Small intestine (tissue), 7 donors: Measurements from ENCODE around the gene SDHAF3. TPM values are rescaled to one million over a fixed set of nuclear protein-coding genes. Genes with fewer than 3 reads are reported as not detected.
A peak's percentile ranks its signal among the peaks of the same experiment; 100 is the strongest.
"Not testable (repeated sequence)": the region's sequence is repeated elsewhere in the genome, so short reads cannot be mapped to it uniquely, and the experiment has no call there.

Source experiments
- DNase-seq, 2 donors: peaks; one replicate each; pipeline versions ENCODE4 v3.0.0 to v3.0.0-alpha.2; 2013
- FAIRE-seq: peaks from 2 replicates; lab custom pipeline; 2012; peaks lifted over from hg19 to GRCh38; lab: Jason Lieb, UNC
- H3K27ac ChIP-seq, 3 donors: one replicate each; pipeline ENCODE4 v1.5.1; 2013; ENCODE audit warnings: low read length in 2 of 3, mild to moderate bottlenecking in 2 of 3, control low read depth in 1 of 3, inconsistent platforms in 1 of 3, low read depth in 1 of 3, moderate library complexity in 1 of 3
- H3K27me3 ChIP-seq, 3 donors: one replicate each; pipeline ENCODE4 v1.6.1; 2013; ENCODE audit warnings: low read length in 3 of 3, inconsistent platforms in 1 of 3; ENCODE audit not compliant: control insufficient read depth in 3 of 3, insufficient read depth in 3 of 3
- H3K36me3 ChIP-seq, 3 donors: one replicate each; pipeline ENCODE4 v1.6.1; 2013; ENCODE audit warnings: low read length in 3 of 3, inconsistent platforms in 1 of 3, low read depth in 1 of 3, mild to moderate bottlenecking in 1 of 3, moderate library complexity in 1 of 3; ENCODE audit not compliant: control insufficient read depth in 3 of 3, insufficient read depth in 2 of 3
- H3K4me1 ChIP-seq, 3 donors: one replicate each; pipeline ENCODE4 v1.6.1; 2013; ENCODE audit warnings: low read length in 2 of 3, inconsistent platforms in 1 of 3, low read depth in 1 of 3, mild to moderate bottlenecking in 1 of 3, moderate library complexity in 1 of 3; ENCODE audit not compliant: control insufficient read depth in 3 of 3, insufficient read depth in 2 of 3
- H3K4me3 ChIP-seq, 3 donors: one replicate each; pipeline ENCODE4 v1.5.1; 2013; ENCODE audit warnings: low read length in 3 of 3, control low read depth in 1 of 3, inconsistent platforms in 1 of 3, low read depth in 1 of 3, mild to moderate bottlenecking in 1 of 3, moderate library complexity in 1 of 3
- H3K9me3 ChIP-seq, 2 donors: one replicate each; pipeline ENCODE4 v1.6.1; 2013; ENCODE audit warnings: low read depth in 1 of 2, low read length in 1 of 2; ENCODE audit not compliant: control insufficient read depth in 2 of 2, insufficient read depth in 1 of 2
- WGBS, 3 donors: extraction: QIAGEN DNeasy Blood & Tissue Kit; methylation state at CpG; one replicate each; pipeline ENCODE4 v1.1.7; 2013; 5-methylcytosine and 5-hydroxymethylcytosine counted together
- polyA plus RNA-seq, 4 donors: library from polyadenylated mRNA; stranded (reverse) in 3 of 4; unstranded in 1 of 4; fragments of 200-250 nt in 3 of 4; fragments of 120-200 nt in 1 of 4; gene quantifications; one replicate each; pipeline versions ENCODE4 v1.2.1 to v1.2.3, GENCODE V29; 2013
- donor health status: healthy with polysubstance abuse.
- donor health status: control.
- donor health status: control.
- donor health status: Bipolar disorder and iron deficiency.
- donor health status: healthy.

The SDHAF3 gene
- polyA plus RNA-seq, 4 donors = 18.9 to 27.5 (median 20.4) TPM

GRCh38 chr7:97130417-97131139 lies 13.1 kb downstream of the SDHAF3 start:
- Histone ChIP-seq H3K4me1 (no peaks in the 10 kb centered on the region), H3K36me3 (peaks cover 0 to 7% (median 0%) of the 10 kb centered on the region in 3 donors), H3K27ac (no peak overlapping the region), H3K27me3 (no peaks in the 10 kb centered on the region), H3K9me3 (no peaks in the 10 kb centered on the region), H3K4me3 (no peak overlapping the region)
- FAIRE-seq (no peak), DNase-seq (no peak)
- 75 to 86% (median 83%) methylated on average over 6 of the region's 6 CpGs for WGBS, 3 donors

GRCh38 chr7:97133159-97133558 lies 15.7 kb downstream of the SDHAF3 start:
- Histone ChIP-seq H3K27ac (no peak overlapping the region), H3K36me3 (peaks cover 0 to 3% (median 0%) of the 10 kb centered on the region in 3 donors), H3K27me3 (no peaks in the 10 kb centered on the region), H3K4me1 (no peaks in the 10 kb centered on the region), H3K4me3 (no peak overlapping the region), H3K9me3 (peaks cover 0 to 3% of the 10 kb centered on the region in 2 donors)
- 73 to 89% (median 85%) methylated on average over 2 of the region's 2 CpGs for WGBS, 3 donors
- DNase-seq (no peak), FAIRE-seq (no peak)

GRCh38 chr7:97138830-97139229 lies 21.3 kb downstream of the SDHAF3 start:
- 92 to 97% (median 96%) methylated on average over 8 of the region's 8 CpGs for WGBS, 3 donors
- no peak overlapping the region for H3K4me3 ChIP-seq

GRCh38 chr7:97145068-97145467 lies 27.6 kb downstream of the SDHAF3 start:
- FAIRE-seq = peak; percentile 57
- H3K4me3 ChIP-seq = no peak overlapping the region

More at GRCh38 chr7:97138830-97139229, 21.3 kb downstream of the SDHAF3 start:
- no peaks in the 10 kb centered on the region for H3K27me3 ChIP-seq
- H3K4me1 ChIP-seq = no peaks in the 10 kb centered on the region
- DNase-seq (no peak), FAIRE-seq (no peak)
- H3K36me3 ChIP-seq = peaks cover 0 to 7% (median 0%) of the 10 kb centered on the region in 3 donors
- H3K9me3 ChIP-seq = peaks cover 1 to 20% of the 10 kb centered on the region in 2 donors
- no peak overlapping the region for H3K27ac ChIP-seq

GRCh38 chr7:97149843-97150242 lies 32.3 kb downstream of the SDHAF3 start:
- no peaks in the 10 kb centered on the region for H3K4me1 ChIP-seq
- no peaks in the 10 kb centered on the region for H3K9me3 ChIP-seq
- 83 to 96% (median 87%) methylated on average over 1 of the region's 1 CpG for WGBS, 3 donors
- FAIRE-seq = no peak
- H3K36me3 ChIP-seq = peaks cover 0 to 6% (median 0%) of the 10 kb centered on the region in 3 donors
- H3K4me3 ChIP-seq = no peak overlapping the region
- H3K27ac ChIP-seq = no peak overlapping the region
- no peak for DNase-seq
- H3K27me3 ChIP-seq = no peaks in the 10 kb centered on the region

More at GRCh38 chr7:97145068-97145467, 27.6 kb downstream of the SDHAF3 start:
- DNase-seq = peak; percentile 39 to 42
- H3K27ac ChIP-seq = no peak overlapping the region
- peaks cover 0 to 8% (median 0%) of the 10 kb centered on the region in 3 donors for H3K36me3 ChIP-seq
- 22 to 64% (median 24%) methylated on average over 1 of the region's 1 CpG for WGBS, 3 donors
- H3K27me3 ChIP-seq = no peaks in the 10 kb centered on the region
- H3K4me1 ChIP-seq = no peaks in the 10 kb centered on the region
- H3K9me3 ChIP-seq = peaks cover 0 to 6% of the 10 kb centered on the region in 2 donors

- H3K36me3 ChIP-seq = peaks cover 0 to 6% (median 4%) of the 10 kb centered on the region in 3 donors
- DNase-seq = peak in 1 of 2 donors; percentile 2
- no peak overlapping the region for H3K4me3 ChIP-seq
- H3K27ac ChIP-seq = no peak overlapping the region
- FAIRE-seq = no peak
- 71 to 85% (median 80%) methylated on average over 2 of the region's 2 CpGs for WGBS, 3 donors
- H3K4me1 ChIP-seq = no peaks in the 10 kb centered on the region
- no peaks in the 10 kb centered on the region for H3K27me3 ChIP-seq
- H3K9me3 ChIP-seq = peaks cover 1 to 11% of the 10 kb centered on the region in 2 donors
Observed at GRCh38 chr7:97155897-97156418, 38.5 kb downstream of the SDHAF3 start.

GRCh38 chr7:97159984-97160383 lies 42.5 kb downstream of the SDHAF3 start:
- not testable (repeated sequence) for H3K27me3 ChIP-seq, H3K4me1 ChIP-seq, H3K27ac ChIP-seq, FAIRE-seq, DNase-seq, H3K4me3 ChIP-seq
- Histone ChIP-seq H3K36me3 (peaks cover 4 to 10% (median 6%) of the 10 kb centered on the region in 3 donors), H3K9me3 (peaks cover 1 to 14% of the 10 kb centered on the region in 2 donors)
- WGBS, 3 donors = 97 to 98% (median 98%) methylated on average over 25 to 26 of the region's 26 CpGs

GRCh38 chr7:97161609-97162008 lies 44.1 kb downstream of the SDHAF3 start:
- Histone ChIP-seq H3K36me3 (peaks cover 4 to 10% (median 6%) of the 10 kb centered on the region in 3 donors), H3K9me3 (peaks cover 1 to 14% of the 10 kb centered on the region in 2 donors)
- H3K4me3 ChIP-seq, FAIRE-seq, H3K27ac ChIP-seq, DNase-seq, H3K27me3 ChIP-seq, H3K4me1 ChIP-seq: not testable (repeated sequence)
- 96 to 100% (median 97%) methylated on average over 1 of the region's 1 CpG for WGBS, 3 donors
